HepG2 (cell line): Measurements from ENCODE around the gene CEBPA. TPM values are rescaled to one million over a fixed set of nuclear protein-coding genes. Genes with fewer than 3 reads are reported as not detected.

ENCODE experiments used
- ATAC-seq: fragments of 200-7000 bp; cut with Tn5 transposase; 3 replicates; pipeline ENCODE4 v1.9.1; 2020; ENCODE audit warnings: mild to moderate bottlenecking, moderate library complexity
- BruUV-seq: library from RNA; stranded (reverse); fragments of 400-500 nt; replicated peaks from 2 replicates; lab custom pipeline; 2021; lab: Mats Ljungman, UMichigan
- CTCF ChIA-PET: fragments of 300-600 bp; formaldehyde crosslinking; extraction: SDS; loops from one replicate; lab custom pipeline; 2021; ENCODE audit warnings: low total read pairs, inconsistent platforms, low intra/inter-chr PET ratio; lab: Yijun Ruan, JAX
- POLR2A ChIA-PET: fragments of 350-600 bp; sonication (Branson Sonifier 250); formaldehyde crosslinking; loops from one replicate; lab custom pipeline; 2020; ENCODE audit warnings: antibody characterized with exemption, inconsistent platforms; lab: Yijun Ruan, JAX
- DNase-seq: peaks from one replicate; pipeline ENCODE4 v3.0.0-alpha.2; 2015; ENCODE audit warnings: low spot score
- FAIRE-seq: peaks from 3 replicates; lab custom pipeline; 2011; peaks lifted over from hg19 to GRCh38; lab: Jason Lieb, UNC
- H2AFZ ChIP-seq: one replicate; pipeline ENCODE4 v1.6.1; 2011; ENCODE audit warnings: low read length, inconsistent platforms
- H3K27ac ChIP-seq: fragments of 300-600 bp; 3 replicates; pipeline ENCODE4 v1.8.0; 2011; ENCODE audit warnings: mixed run types, mild to moderate bottlenecking, mixed read lengths, low read length, inconsistent platforms; ENCODE audit not compliant: insufficient read depth; ENCODE audit errors: extremely low read length
- H3K27me3 ChIP-seq, 2 experiments: fragments of 200-600 bp in 1 of 2; 2 replicates in 1 of 2; 3 replicates in 1 of 2; pipeline versions ENCODE4 v1.6.0 to v1.8.0; 2011; ENCODE audit warnings: low read length in 2 of 2, mild to moderate bottlenecking in 2 of 2, moderate library complexity in 2 of 2, inconsistent platforms in 1 of 2; ENCODE audit not compliant: insufficient read depth in 2 of 2, control insufficient read depth in 1 of 2
- H3K36me3 ChIP-seq, 2 experiments: fragments of 200-600 bp in 1 of 2; replicated peaks in 1 of 2; 2 replicates in 1 of 2; 3 replicates in 1 of 2; pipeline versions ENCODE4 v1.5.1 to v1.8.0; 2011; ENCODE audit warnings: low read length in 2 of 2, inconsistent platforms in 1 of 2; ENCODE audit not compliant: insufficient read depth in 2 of 2, control insufficient read depth in 1 of 2
- H3K4me1 ChIP-seq: 2 replicates; pipeline ENCODE4 v1.5.1; 2012; ENCODE audit warnings: low read length, inconsistent platforms; ENCODE audit not compliant: insufficient read depth
- H3K4me2 ChIP-seq: 2 replicates; pipeline ENCODE4 v1.6.0; 2011; ENCODE audit warnings: low read depth, low read length, inconsistent platforms
- H3K4me3 ChIP-seq, 3 experiments: fragments of 200-600 bp in 1 of 3; sonication (generic), shearing (Covaris generic) in 1 of 3; replicated peaks in 1 of 3; 2 replicates each; pipeline ENCODE4 v1.5.1; 2011 to 2016; ENCODE audit warnings: low read length in 3 of 3, inconsistent platforms in 2 of 3, low read depth in 2 of 3, mild to moderate bottlenecking in 2 of 3, control low read depth in 1 of 3, mixed read lengths in 1 of 3; ENCODE audit not compliant: insufficient read depth in 1 of 3
- H3K79me2 ChIP-seq: one replicate; pipeline ENCODE4 v1.6.1; 2011; ENCODE audit warnings: low read length, inconsistent platforms; ENCODE audit not compliant: insufficient read depth
- H3K9ac ChIP-seq: 2 replicates; pipeline ENCODE4 v1.6.0; 2011; ENCODE audit warnings: mild to moderate bottlenecking, low read depth, low read length, inconsistent platforms; ENCODE audit not compliant: insufficient read depth
- H3K9me3 ChIP-seq: 2 replicates; pipeline ENCODE4 v1.5.1; 2012; ENCODE audit warnings: mild to moderate bottlenecking, low read length
- H4K20me1 ChIP-seq: 2 replicates; pipeline ENCODE4 v1.6.0; 2011; ENCODE audit warnings: inconsistent platforms, mild to moderate bottlenecking, low read length, moderate library complexity; ENCODE audit not compliant: insufficient read depth
- GTF2F1 ChIP-seq: fragments of 150-350 bp; IDR thresholded peaks from 2 replicates; pipeline ENCODE4 v1.6.1; 2014; ENCODE audit warnings: low read length
- NRL ChIP-seq: sonication (generic); formaldehyde crosslinking; IDR thresholded peaks from 2 replicates; pipeline ENCODE4 v1.5.0; 2020; ENCODE audit warnings: missing genetic modification reagents, mild to moderate bottlenecking, moderate library complexity, borderline replicate concordance
- PRMT3 ChIP-seq: sonication (generic); formaldehyde crosslinking; IDR thresholded peaks from 2 replicates; pipeline ENCODE4 v1.8.1; 2022; ENCODE audit warnings: low read depth, mild to moderate bottlenecking, moderate library complexity, missing genetic modification reagents, borderline replicate concordance
- SYNCRIP ChIP-seq: fragments of 200-400 bp; formaldehyde crosslinking; IDR thresholded peaks from 2 replicates; pipeline ENCODE4 v1.6.1; 2018; ENCODE audit warnings: mild to moderate bottlenecking, low read depth, low read length; ENCODE audit not compliant: insufficient read depth
- YEATS2 ChIP-seq: sonication (generic); formaldehyde crosslinking; IDR thresholded peaks from 2 replicates; pipeline ENCODE4 v1.4.0; 2020; ENCODE audit warnings: missing genetic modification reagents, borderline replicate concordance
- ZBTB3 ChIP-seq: sonication (generic); formaldehyde crosslinking; IDR thresholded peaks from 2 replicates; pipeline ENCODE4 v1.4.0; 2020; ENCODE audit warnings: low read depth, mild to moderate bottlenecking, moderate library complexity, missing genetic modification reagents, borderline replicate concordance
- ZNF205 ChIP-seq: IDR thresholded peaks from 2 replicates; pipeline ENCODE4 v1.6.1; 2018; ENCODE audit warnings: missing biosample characterization, missing genetic modification reagents
- ZNF503 ChIP-seq: sonication (generic); formaldehyde crosslinking; IDR thresholded peaks from 2 replicates; pipeline ENCODE4 v1.4.0; 2020; ENCODE audit warnings: missing genetic modification reagents
- ZNF770 ChIP-seq: sonication (generic); formaldehyde crosslinking; IDR thresholded peaks from 2 replicates; pipeline ENCODE4 v1.5.0; 2020; ENCODE audit warnings: mild to moderate bottlenecking, missing genetic modification reagents
- in situ Hi-C: cut with HindIII; loops from 2 replicates; pipeline ENCODE4 v1.10.0; 2017; ENCODE audit warnings: low pct_unique_long_range_greater_than_20kb; ENCODE audit not compliant: extremely low pct_ligation_motif_present
- intact Hi-C: fragments of 100-400 bp; cut with micrococcal nuclease; formaldehyde crosslinking; loops from one replicate; pipeline ENCODE4 v1.10.0; 2022; ENCODE audit not compliant: unreplicated experiment
- polyA plus RNA-seq, 8 experiments: library from polyadenylated mRNA; depleted of rRNA in 3 of 8; stranded (reverse) in 7 of 8; unstranded in 1 of 8; fragments of >200 nt; fragmentation: Illumina TruSeq in 4 of 8; extraction: Trizol in 4 of 8; gene quantifications; 2 replicates each; pipeline versions ENCODE4 v1.2.1 to v1.2.3, GENCODE V29; 2011 to 2016; ENCODE audit warnings: low read depth in 4 of 8, missing spikeins in 1 of 8, mixed read lengths in 1 of 8; ENCODE audit not compliant: insufficient read depth in 1 of 8
- total RNA-seq, 5 experiments: library from RNA; depleted of rRNA; stranded (reverse); fragments of >200 nt; fragmentation: Illumina TruSeq; extraction: Trizol; gene quantifications; 2 replicates each; pipeline ENCODE4 v1.2.3, GENCODE V29; 2016; ENCODE audit warnings: low read depth in 1 of 5
- TF ChIP-seq, protein P1 (sequence below): sonication (generic); formaldehyde crosslinking; IDR thresholded peaks from 2 replicates; pipeline ENCODE4 v1.5.1; 2020; ENCODE audit warnings: mild to moderate bottlenecking, missing genetic modification reagents, moderate library complexity
- TF ChIP-seq, protein P2 (sequence below): sonication (generic); IDR thresholded peaks from 2 replicates; pipeline ENCODE4 v1.6.1; 2016; ENCODE audit warnings: low read depth, borderline replicate concordance
- TF ChIP-seq, protein P3 (sequence below): sonication (generic); formaldehyde crosslinking; IDR thresholded peaks from 2 replicates; pipeline ENCODE4 v1.8.1; 2023; ENCODE audit warnings: missing genetic modification reagents, inconsistent platforms, borderline replicate concordance

The CEBPA gene
- total and polyA plus RNA-seq, 2 of the 13 experiments (the other 11 are each of a cell fraction or from before 2014, with no cell fraction given): 24.8 to 103 TPM

- H4K20me1 ChIP-seq: no peaks in the 10 kb centered on the region
- no peak for TF ChIP-seq PRMT3 (CRISPR knock-in tag)
- no peak for TF ChIP-seq GTF2F1
- TF ChIP-seq, protein P1, sequence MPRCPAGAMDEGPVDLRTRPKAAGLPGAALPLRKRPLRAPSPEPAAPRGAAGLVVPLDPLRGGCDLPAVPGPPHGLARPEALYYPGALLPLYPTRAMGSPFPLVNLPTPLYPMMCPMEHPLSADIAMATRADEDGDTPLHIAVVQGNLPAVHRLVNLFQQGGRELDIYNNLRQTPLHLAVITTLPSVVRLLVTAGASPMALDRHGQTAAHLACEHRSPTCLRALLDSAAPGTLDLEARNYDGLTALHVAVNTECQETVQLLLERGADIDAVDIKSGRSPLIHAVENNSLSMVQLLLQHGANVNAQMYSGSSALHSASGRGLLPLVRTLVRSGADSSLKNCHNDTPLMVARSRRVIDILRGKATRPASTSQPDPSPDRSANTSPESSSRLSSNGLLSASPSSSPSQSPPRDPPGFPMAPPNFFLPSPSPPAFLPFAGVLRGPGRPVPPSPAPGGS (CRISPR knock-in tag): no peak
- TF ChIP-seq ZNF205 (CRISPR knock-in tag): no peak
- TF ChIP-seq, protein P2, sequence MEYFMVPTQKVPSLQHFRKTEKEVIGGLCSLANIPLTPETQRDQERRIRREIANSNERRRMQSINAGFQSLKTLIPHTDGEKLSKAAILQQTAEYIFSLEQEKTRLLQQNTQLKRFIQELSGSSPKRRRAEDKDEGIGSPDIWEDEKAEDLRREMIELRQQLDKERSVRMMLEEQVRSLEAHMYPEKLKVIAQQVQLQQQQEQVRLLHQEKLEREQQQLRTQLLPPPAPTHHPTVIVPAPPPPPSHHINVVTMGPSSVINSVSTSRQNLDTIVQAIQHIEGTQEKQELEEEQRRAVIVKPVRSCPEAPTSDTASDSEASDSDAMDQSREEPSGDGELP: no peak
- no peak for TF ChIP-seq ZNF503 (CRISPR knock-in tag)
- TF ChIP-seq, protein P3, sequence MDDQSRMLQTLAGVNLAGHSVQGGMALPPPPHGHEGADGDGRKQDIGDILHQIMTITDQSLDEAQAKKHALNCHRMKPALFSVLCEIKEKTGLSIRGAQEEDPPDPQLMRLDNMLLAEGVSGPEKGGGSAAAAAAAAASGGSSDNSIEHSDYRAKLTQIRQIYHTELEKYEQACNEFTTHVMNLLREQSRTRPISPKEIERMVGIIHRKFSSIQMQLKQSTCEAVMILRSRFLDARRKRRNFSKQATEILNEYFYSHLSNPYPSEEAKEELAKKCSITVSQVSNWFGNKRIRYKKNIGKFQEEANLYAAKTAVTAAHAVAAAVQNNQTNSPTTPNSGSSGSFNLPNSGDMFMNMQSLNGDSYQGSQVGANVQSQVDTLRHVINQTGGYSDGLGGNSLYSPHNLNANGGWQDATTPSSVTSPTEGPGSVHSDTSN (CRISPR knock-in tag): no peak
- no peak for TF ChIP-seq ZBTB3
- TF ChIP-seq ZNF770: no peak
- TF ChIP-seq NRL (CRISPR knock-in tag): no peak
- no peak for TF ChIP-seq SYNCRIP
- TF ChIP-seq YEATS2 (CRISPR knock-in tag): no peak
- in situ Hi-C loops (no loop called here), intact Hi-C loops (no loop called here)
- H3K4me2 ChIP-seq: no peak overlapping the region
- no peak for FAIRE-seq
- no peak overlapping the region for H3K9ac ChIP-seq
- H3K27me3 ChIP-seq: no peaks in the 10 kb centered on the region
- CTCF ChIA-PET: no interaction called here
- ATAC-seq: no peak
- no peak overlapping the region for H2AFZ ChIP-seq
- peaks cover 6% of the 10 kb centered on the region; the same call in 1 of the 2 replicates for H3K9me3 ChIP-seq
- no peak for DNase-seq
- H3K36me3 ChIP-seq: no peaks in the 10 kb centered on the region
- H3K4me1 ChIP-seq: peaks cover 93% of the 10 kb centered on the region
- H3K4me3 ChIP-seq: no peak overlapping the region
- BruUV-seq: no TSS peak
- no peaks in the 10 kb centered on the region for H3K79me2 ChIP-seq
- POLR2A ChIA-PET: interaction anchor here (1.6 to 15.1 kb wide), 2 partner anchors 11 to 13 kb away, joined by 3 to 380 read pairs; partner anchors contain the start of gene CEBPA
- no peak overlapping the region for H3K27ac ChIP-seq
Measured at GRCh38 chr19:33289261-33289660, 13.1 kb downstream of the CEBPA start.
